ENCODE measurements around the gene USP37.

GRCh38 chr2:218479595-218479994 is 88.6 kb downstream of the USP37 start:
- TF ChIP-seq GABPA (IDR thresholded peaks at IDR 0.05; ENCODE audit: low read depth) (no peak), USF2 (IDR thresholded peaks at IDR 0.05; ENCODE audit: borderline replicate concordance, low read depth, low read length) (no peak), CTCF (IDR thresholded peaks at IDR 0.05) (no peak), NFIC (IDR thresholded peaks at IDR 0.05; ENCODE audit: borderline replicate concordance) (no peak), POLR2AphosphoS5 (IDR thresholded peaks at IDR 0.05; ENCODE audit: low read depth, low read length) (no peak), TCF12 (IDR thresholded peaks at IDR 0.05) (no peak), FOXJ3 (CRISPR knock-in tag; IDR thresholded peaks at IDR 0.05) (no peak), JUND (IDR thresholded peaks at IDR 0.05) (no peak), GATA2 (CRISPR knock-in tag; IDR thresholded peaks at IDR 0.05) (no peak), EZH2phosphoT487 (IDR thresholded peaks at IDR 0.05; ENCODE audit: borderline replicate concordance, low read depth) (no peak), SMC3 (IDR thresholded peaks at IDR 0.05; ENCODE audit: low read depth, low read length) (no peak), REST (IDR thresholded peaks at IDR 0.05; ENCODE audit: low read depth, low read length) (no peak)
